ENCODE data around the gene MALL. TPM values are rescaled to one million over a fixed set of nuclear protein-coding genes. Genes with fewer than 3 reads are reported as not detected.
"Not testable (repeated sequence)": the region's sequence is repeated elsewhere in the genome, so short reads cannot be mapped to it uniquely, and the experiment has no call there.

MALL gene
- total RNA-seq: 6.3 TPM
- polyA plus RNA-seq (ENCODE audit: insufficient read depth in 1 of 8, insufficient read length in 8 of 8, low replicate concordance in 1 of 8): 10 to 100 TPM in 3 of 8 donors, 1 to 10 TPM in 5; 5.6 to 16.1 (median 8.7) TPM
- long read RNA-seq, donor 1: 0 reads
- long read RNA-seq, donor 2, partial matches to known transcripts: 0 of 1 reads
- long read RNA-seq, donor 2, other reads (novel, unspliced or antisense): 0 of 1 reads
- long read RNA-seq, donor 3: 0 reads
- long read RNA-seq, donor 4, partial matches to known transcripts: 0 of 2 reads
- long read RNA-seq, donor 4, other reads (novel, unspliced or antisense): 0 of 2 reads
- long read RNA-seq, donor 5, partial matches to known transcripts: 5 of 5 reads
- long read RNA-seq, donor 5, other reads (novel, unspliced or antisense): 0 of 5 reads
- long read RNA-seq, donor 6, partial matches to known transcripts: 0 of 3 reads
- long read RNA-seq, donor 6, other reads (novel, unspliced or antisense): 0 of 3 reads
- long read RNA-seq, donor 7: 0 reads
- long read RNA-seq, donor 8: 0 reads
- long read RNA-seq, donor 9: 0 reads
- long read RNA-seq, donor 10, partial matches to known transcripts: 6 of 9 reads
- long read RNA-seq, donor 10, other reads (novel, unspliced or antisense): 0 of 9 reads
- long read RNA-seq, donor 11, partial matches to known transcripts: 0 of 2 reads
- long read RNA-seq, donor 11, other reads (novel, unspliced or antisense): 0 of 2 reads

- WGBS (ENCODE audit: insufficient coverage): 2% methylated on average over 38 of the region's 62 CpGs
- Histone ChIP-seq H3K36me3 (ENCODE audit: control insufficient read depth, insufficient read depth, low read length) (no peaks in the 10 kb centered on the region), H3K27ac (ENCODE audit: low read length) (peak within 1 kb of the TSS; percentile 20), H3K9me3 (replicated peaks; ENCODE audit: control insufficient read depth, low read depth, low read length) (no peaks in the 10 kb centered on the region), H3K27me3 (ENCODE audit: control insufficient read depth, insufficient read depth, low read length) (peaks cover 40% of the 10 kb centered on the region), H3K4me1 (ENCODE audit: control insufficient read depth, insufficient read depth, low read length) (peaks cover 16% of the 10 kb centered on the region), H3K4me3 (ENCODE audit: low read length) (peak within 1 kb of the TSS; percentile 25)
- no peak for DNase-seq
These were observed at the start of gene MALL for GRCh38 chr2:110115291-110116032. MALL (minus strand) TSS chr2:110115822; CDS start chr2:110115792, 30 bp downstream.

DNA sequence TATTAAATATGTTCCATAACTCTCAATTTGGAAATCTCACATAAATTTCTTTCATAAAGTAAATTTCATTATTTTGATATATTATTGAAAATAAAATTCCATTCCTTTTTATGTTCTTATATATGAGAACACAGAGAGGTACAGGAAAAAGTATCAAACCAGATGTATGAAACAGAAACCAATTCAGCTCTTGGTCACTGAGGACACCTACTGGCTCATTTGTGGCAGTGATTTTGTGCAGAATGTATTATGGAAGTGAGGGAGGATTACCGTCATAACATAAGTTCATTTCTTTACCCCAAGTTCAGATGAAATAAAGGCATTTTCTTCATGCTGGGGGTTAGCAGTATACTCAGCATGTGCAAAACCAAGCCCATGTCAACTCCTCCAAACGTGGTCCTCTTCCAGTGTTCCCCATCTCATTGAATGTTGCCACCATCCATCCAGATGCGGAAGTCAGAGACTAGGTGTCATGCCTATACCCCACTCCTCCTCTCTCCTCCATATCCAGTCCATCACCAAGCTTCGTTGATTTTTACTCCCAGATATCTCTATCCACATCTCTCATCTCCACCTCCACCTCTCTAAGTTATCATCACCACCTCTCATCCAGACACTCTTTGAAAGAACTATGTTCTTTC, 41.7 kb upstream of the MALL start:
- Histone ChIP-seq H3K4me1 (ENCODE audit: control insufficient read depth, insufficient read depth, low read length) (no peaks in the 10 kb centered on the region), H3K4me3 (ENCODE audit: low read length) (no peak overlapping the region), H3K9me3 (replicated peaks; ENCODE audit: control insufficient read depth, low read depth, low read length) (peaks cover 5% of the 10 kb centered on the region), H3K27ac (ENCODE audit: low read length) (no peak overlapping the region), H3K36me3 (ENCODE audit: control insufficient read depth, insufficient read depth, low read length) (no peaks in the 10 kb centered on the region), H3K27me3 (ENCODE audit: control insufficient read depth, insufficient read depth, low read length) (no peaks in the 10 kb centered on the region)
- peak; percentile 65 for DNase-seq
- 39% methylated on average over 3 of the region's 4 CpGs for WGBS (ENCODE audit: insufficient coverage)

GRCh38 chr2:110154828-110155227, 39.2 kb upstream of the MALL start:
- not testable (repeated sequence) for DNase-seq; H3K27ac ChIP-seq (ENCODE audit: low read length); H3K9me3 ChIP-seq (replicated peaks; ENCODE audit: control insufficient read depth, low read depth, low read length); H3K4me3 ChIP-seq (ENCODE audit: low read length); H3K27me3 ChIP-seq (ENCODE audit: control insufficient read depth, insufficient read depth, low read length); H3K4me1 ChIP-seq (ENCODE audit: control insufficient read depth, insufficient read depth, low read length); H3K36me3 ChIP-seq (ENCODE audit: control insufficient read depth, insufficient read depth, low read length)
- WGBS (ENCODE audit: insufficient coverage): 94% methylated on average over 2 of the region's 4 CpGs

- H3K9me3 ChIP-seq (replicated peaks; ENCODE audit: control insufficient read depth, low read depth, low read length); H3K4me1 ChIP-seq (ENCODE audit: control insufficient read depth, insufficient read depth, low read length); H3K27ac ChIP-seq (ENCODE audit: low read length); H3K36me3 ChIP-seq (ENCODE audit: control insufficient read depth, insufficient read depth, low read length); H3K4me3 ChIP-seq (ENCODE audit: low read length); DNase-seq; H3K27me3 ChIP-seq (ENCODE audit: control insufficient read depth, insufficient read depth, low read length): not testable (repeated sequence)
- 67% methylated on average over 1 of the region's 2 CpGs for WGBS (ENCODE audit: insufficient coverage)
These were observed 38.6 kb upstream of the MALL start for GRCh38 chr2:110154188-110154587.

DNA sequence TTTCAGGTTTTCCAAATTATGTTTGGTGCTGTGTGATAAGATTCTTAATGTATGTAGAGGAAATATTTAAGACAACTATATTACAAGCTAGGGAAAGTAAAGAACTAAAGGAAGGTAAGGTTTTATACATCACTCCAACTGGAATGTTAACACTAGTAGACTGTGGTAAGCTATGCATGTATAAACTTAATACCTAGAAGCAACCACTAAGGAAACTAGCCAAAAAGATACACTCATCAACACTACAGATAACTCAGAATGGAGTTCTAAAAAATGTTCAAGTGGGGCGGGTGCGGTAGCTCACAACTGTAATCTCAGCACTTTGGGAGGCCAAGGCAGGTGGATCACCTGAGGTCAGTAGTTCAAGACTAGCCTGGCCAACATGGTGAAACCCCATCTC, 37.8 kb upstream of the MALL start:
- WGBS (ENCODE audit: insufficient coverage): no CpG with 5 or more reads among the region's 2 CpGs
- Histone ChIP-seq H3K27ac (ENCODE audit: low read length) (no peak overlapping the region), H3K27me3 (ENCODE audit: control insufficient read depth, insufficient read depth, low read length) (no peaks in the 10 kb centered on the region), H3K4me3 (ENCODE audit: low read length) (no peak overlapping the region), H3K4me1 (ENCODE audit: control insufficient read depth, insufficient read depth, low read length) (no peaks in the 10 kb centered on the region), H3K36me3 (ENCODE audit: control insufficient read depth, insufficient read depth, low read length) (no peaks in the 10 kb centered on the region), H3K9me3 (replicated peaks; ENCODE audit: control insufficient read depth, low read depth, low read length) (peaks cover 5% of the 10 kb centered on the region)
- DNase-seq: no peak

GRCh38 chr2:110152943-110153342, 37.3 kb upstream of the MALL start:
- H3K27ac ChIP-seq (ENCODE audit: low read length): no peak overlapping the region
- no peaks in the 10 kb centered on the region for H3K27me3 ChIP-seq (ENCODE audit: control insufficient read depth, insufficient read depth, low read length)
- no peak for DNase-seq
- WGBS (ENCODE audit: insufficient coverage): no CpG with 5 or more reads among the region's 3 CpGs
- H3K36me3 ChIP-seq (ENCODE audit: control insufficient read depth, insufficient read depth, low read length): no peaks in the 10 kb centered on the region
- H3K9me3 ChIP-seq (replicated peaks; ENCODE audit: control insufficient read depth, low read depth, low read length): peaks cover 5% of the 10 kb centered on the region
- no peaks in the 10 kb centered on the region for H3K4me1 ChIP-seq (ENCODE audit: control insufficient read depth, insufficient read depth, low read length)
- H3K4me3 ChIP-seq (ENCODE audit: low read length): no peak overlapping the region

DNA sequence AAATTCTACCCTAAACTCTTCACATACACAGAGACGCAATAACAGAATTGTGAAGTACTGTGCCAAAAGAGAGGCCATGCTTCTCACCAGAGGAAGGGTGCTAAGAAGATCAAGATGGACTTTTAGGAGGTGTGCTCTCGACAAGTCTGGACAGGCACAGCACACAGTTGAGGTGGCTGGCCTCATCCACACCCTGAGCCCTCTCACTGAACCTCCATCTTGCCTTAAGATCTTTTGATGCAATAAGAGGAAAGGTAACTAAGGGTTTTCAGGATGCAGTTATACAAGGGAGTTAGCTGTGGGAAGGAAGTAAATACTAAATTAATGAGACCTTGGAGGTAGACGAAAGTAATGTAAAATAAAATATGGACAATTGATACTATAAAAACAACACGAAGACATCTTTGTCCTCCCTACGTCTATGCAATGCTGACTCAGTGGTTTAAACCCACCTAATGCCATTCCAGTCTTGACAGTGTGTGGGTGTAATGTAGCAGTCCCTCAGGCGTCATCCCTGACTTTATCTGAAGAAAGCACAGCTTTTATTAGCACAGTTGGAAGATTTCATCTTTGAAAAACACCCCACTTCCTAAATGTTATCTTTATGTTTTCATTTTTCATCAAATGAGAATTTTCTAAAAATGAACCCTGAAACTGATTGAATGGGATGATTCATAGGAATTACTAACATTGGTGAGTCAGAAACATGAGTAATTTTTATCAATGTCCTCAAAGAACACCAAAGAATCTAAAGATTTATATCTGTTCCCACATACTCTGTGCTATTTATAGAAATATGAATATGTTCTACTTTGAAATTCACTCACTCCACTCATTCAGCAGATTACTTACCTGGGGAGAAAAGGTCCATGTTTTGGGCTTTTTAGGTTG, 34.0 kb upstream of the MALL start:
- no peak overlapping the region for H3K27ac ChIP-seq (ENCODE audit: low read length)
- H3K36me3 ChIP-seq (ENCODE audit: control insufficient read depth, insufficient read depth, low read length): peaks cover 3% of the 10 kb centered on the region
- WGBS (ENCODE audit: insufficient coverage): no CpG with 5 or more reads among the region's 6 CpGs

DNA sequence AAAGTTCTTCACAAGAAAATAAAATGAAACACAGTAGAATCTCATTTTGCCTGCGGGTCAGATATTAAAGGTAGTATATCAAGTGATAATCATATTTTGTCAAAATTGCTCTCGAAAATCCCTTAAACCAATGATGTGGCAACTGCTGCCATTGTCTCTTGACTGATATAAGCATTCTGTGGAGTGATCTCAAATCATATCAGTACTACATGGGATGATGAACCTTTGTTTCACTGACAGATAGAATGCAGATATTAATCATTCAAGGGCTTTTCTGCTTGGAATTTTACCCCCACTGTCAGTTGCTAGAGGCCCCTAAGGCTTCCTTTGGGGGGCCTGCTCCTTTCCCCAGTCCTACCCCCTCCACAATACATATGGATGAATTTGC, 31.3 kb upstream of the MALL start:
- WGBS (ENCODE audit: insufficient coverage): no CpG with 5 or more reads among the region's 2 CpGs
- H3K36me3 ChIP-seq (ENCODE audit: control insufficient read depth, insufficient read depth, low read length): peaks cover 3% of the 10 kb centered on the region
- no peaks in the 10 kb centered on the region for H3K27me3 ChIP-seq (ENCODE audit: control insufficient read depth, insufficient read depth, low read length)
- no peak overlapping the region for H3K4me3 ChIP-seq (ENCODE audit: low read length)
- no peak overlapping the region for H3K27ac ChIP-seq (ENCODE audit: low read length)
- no peaks in the 10 kb centered on the region for H3K4me1 ChIP-seq (ENCODE audit: control insufficient read depth, insufficient read depth, low read length)
- H3K9me3 ChIP-seq (replicated peaks; ENCODE audit: control insufficient read depth, low read depth, low read length): no peaks in the 10 kb centered on the region
- no peak for DNase-seq

More for the DNA sequence above, 34.0 kb upstream of the MALL start:
- Histone ChIP-seq H3K9me3 (replicated peaks; ENCODE audit: control insufficient read depth, low read depth, low read length) (no peaks in the 10 kb centered on the region), H3K4me1 (ENCODE audit: control insufficient read depth, insufficient read depth, low read length) (no peaks in the 10 kb centered on the region), H3K4me3 (ENCODE audit: low read length) (no peak overlapping the region), H3K27me3 (ENCODE audit: control insufficient read depth, insufficient read depth, low read length) (no peaks in the 10 kb centered on the region)
- DNase-seq: no peak

- no peaks in the 10 kb centered on the region for H3K27me3 ChIP-seq (ENCODE audit: control insufficient read depth, insufficient read depth, low read length)
- WGBS (ENCODE audit: insufficient coverage): no CpG with 5 or more reads among the region's 2 CpGs
- no peak overlapping the region for H3K27ac ChIP-seq (ENCODE audit: low read length)
These were observed 30.7 kb upstream of the MALL start for GRCh38 chr2:110146183-110146944.

More at GRCh38 chr2:110146183-110146944, 30.7 kb upstream of the MALL start:
- H3K4me3 ChIP-seq (ENCODE audit: low read length): no peak overlapping the region
- H3K9me3 ChIP-seq (replicated peaks; ENCODE audit: control insufficient read depth, low read depth, low read length): no peaks in the 10 kb centered on the region
- DNase-seq: no peak
- H3K4me1 ChIP-seq (ENCODE audit: control insufficient read depth, insufficient read depth, low read length): no peaks in the 10 kb centered on the region
- H3K36me3 ChIP-seq (ENCODE audit: control insufficient read depth, insufficient read depth, low read length): peaks cover 3% of the 10 kb centered on the region

All from muscle of leg (tissue), 16 donors.